Measurements from ENCODE around the gene ZNHIT2.

GRCh38 chr11:65134952-65135632 is 17.6 kb upstream of the ZNHIT2 start:
- TF ChIP-seq EZH2 (IDR thresholded peaks at IDR 0.05; ENCODE audit: insufficient read depth, poor library complexity, severe bottlenecking) (no peak), EZH2phosphoT487 (IDR thresholded peaks at IDR 0.05; ENCODE audit: insufficient read depth, low read depth) (no peak)

Data from GM23248 (cell line).